ENCODE measurements around the gene M1AP.

Gene M1AP

GRCh38 chr2:74673826-74674528 is 25.8 kb upstream of the M1AP start:
- DNase-seq = no peak
- TF ChIP-seq GATA1 (IDR thresholded peaks at IDR 0.05; ENCODE audit: low read depth, low read length) = no peak
- no peak for TF ChIP-seq POLR2A (IDR thresholded peaks at IDR 0.05; ENCODE audit: low read length)

- TF ChIP-seq POLR2A (IDR thresholded peaks at IDR 0.05; ENCODE audit: low read length) (no peak), GATA1 (IDR thresholded peaks at IDR 0.05; ENCODE audit: low read depth, low read length) (no peak)
- DNase-seq = no peak
These were observed 23.3 kb upstream of the M1AP start for GRCh38 chr2:74671479-74671878.

- TF ChIP-seq GATA1 (IDR thresholded peaks at IDR 0.05; ENCODE audit: low read depth, low read length) (no peak), POLR2A (IDR thresholded peaks at IDR 0.05; ENCODE audit: low read length) (no peak)
- DNase-seq = no peak
These were observed 22.1 kb upstream of the M1AP start for GRCh38 chr2:74670263-74670662.

- no peak for DNase-seq
- no peak for TF ChIP-seq POLR2A (IDR thresholded peaks at IDR 0.05; ENCODE audit: low read length)
- TF ChIP-seq GATA1 (IDR thresholded peaks at IDR 0.05; ENCODE audit: low read depth, low read length) = no peak
These were observed 20.0 kb upstream of the M1AP start for GRCh38 chr2:74668087-74668486.

DNA sequence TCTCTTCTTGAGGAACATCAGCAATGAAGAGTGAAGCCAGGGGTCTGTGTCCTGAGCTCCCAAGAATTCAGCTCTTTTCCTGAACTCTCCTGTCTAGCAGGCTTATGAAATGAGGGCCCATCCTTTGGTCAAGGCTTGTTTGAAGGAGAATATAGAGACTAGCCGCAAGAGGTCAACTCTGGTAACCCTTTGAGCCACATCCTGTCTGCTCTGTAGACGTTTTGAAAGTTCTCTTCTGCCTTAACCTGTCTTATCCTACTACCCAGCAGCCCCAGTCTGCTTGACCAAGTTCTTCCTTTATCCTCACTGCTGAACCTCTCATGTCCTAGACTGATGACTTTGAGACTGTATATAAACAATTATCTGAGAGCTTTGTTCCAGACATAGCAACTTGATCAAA is 11.3 kb upstream of the M1AP start:
- TF ChIP-seq POLR2A (IDR thresholded peaks at IDR 0.05; ENCODE audit: low read length) = no peak
- TF ChIP-seq GATA1 (IDR thresholded peaks at IDR 0.05; ENCODE audit: low read depth, low read length) = no peak
- no peak for DNase-seq

- no peak for DNase-seq
- no peak for TF ChIP-seq GATA1 (IDR thresholded peaks at IDR 0.05; ENCODE audit: low read depth, low read length)
- no peak for TF ChIP-seq POLR2A (IDR thresholded peaks at IDR 0.05; ENCODE audit: low read length)
These were observed 10.4 kb upstream of the M1AP start for GRCh38 chr2:74658516-74658915.

- TF ChIP-seq GATA1 (IDR thresholded peaks at IDR 0.05; ENCODE audit: low read depth, low read length) = no peak
- TF ChIP-seq POLR2A (IDR thresholded peaks at IDR 0.05; ENCODE audit: low read length) = no peak
- DNase-seq = no peak
These were observed 7.4 kb upstream of the M1AP start for GRCh38 chr2:74655579-74655978.

DNA sequence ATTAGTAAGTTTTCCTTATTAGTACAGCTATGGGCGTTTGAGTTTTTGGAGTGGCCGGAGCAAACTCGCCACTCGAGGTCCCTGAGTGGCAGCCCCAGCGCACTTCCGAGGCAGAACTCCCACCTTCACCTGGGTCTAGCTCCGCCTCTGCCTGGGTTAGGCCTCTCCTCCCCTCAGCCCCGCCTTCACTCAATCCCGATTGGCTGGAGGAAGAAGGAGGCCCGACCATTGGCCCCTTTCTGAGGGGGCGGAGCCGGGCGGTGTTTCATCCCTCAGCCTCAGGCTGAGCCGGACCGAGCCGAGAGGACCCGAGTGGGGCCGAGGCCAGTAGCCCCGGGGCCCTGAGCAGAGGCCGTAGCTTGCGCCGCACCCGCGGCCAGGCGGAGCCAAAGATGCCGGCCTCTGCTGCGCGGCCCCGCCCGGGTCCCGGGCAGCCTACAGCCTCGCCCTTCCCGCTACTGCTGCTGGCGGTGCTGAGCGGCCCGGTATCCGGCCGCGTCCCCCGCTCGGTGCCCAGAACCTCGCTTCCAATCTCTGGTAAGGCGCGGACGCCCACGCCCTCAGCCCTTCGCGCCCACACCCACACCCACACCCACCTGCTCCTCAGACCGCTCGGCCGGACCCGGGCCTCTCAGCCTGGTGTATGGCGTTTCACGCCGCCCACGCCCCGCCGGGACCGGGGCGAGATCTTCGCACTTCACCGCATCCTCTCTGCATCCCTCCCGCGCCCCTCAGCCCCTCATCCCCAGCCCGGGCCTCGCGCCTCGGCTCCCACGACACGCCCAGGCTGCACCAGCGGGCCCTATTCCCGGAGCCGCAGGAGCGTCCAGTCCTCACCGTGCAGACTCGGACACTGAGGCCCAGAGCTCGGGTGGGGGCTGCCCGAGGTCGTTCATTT is 6.1 kb upstream of the M1AP start, which contains the start of gene SEMA4F:
Gene SEMA4F (plus strand): TSS at position 263 of the 898 bp plus-strand sequence. CDS start 130 bp downstream, at position 393.
- DNase-seq = peak; percentile 83 to 85
- TF ChIP-seq POLR2A (IDR thresholded peaks at IDR 0.05; ENCODE audit: low read length) = no peak
- no peak for TF ChIP-seq GATA1 (IDR thresholded peaks at IDR 0.05; ENCODE audit: low read depth, low read length)

- DNase-seq = no peak
- no peak for TF ChIP-seq GATA1 (IDR thresholded peaks at IDR 0.05; ENCODE audit: low read depth, low read length)
- no peak for TF ChIP-seq POLR2A (IDR thresholded peaks at IDR 0.05; ENCODE audit: low read length)
These were observed 5.5 kb upstream of the M1AP start for GRCh38 chr2:74653589-74653984.

DNA sequence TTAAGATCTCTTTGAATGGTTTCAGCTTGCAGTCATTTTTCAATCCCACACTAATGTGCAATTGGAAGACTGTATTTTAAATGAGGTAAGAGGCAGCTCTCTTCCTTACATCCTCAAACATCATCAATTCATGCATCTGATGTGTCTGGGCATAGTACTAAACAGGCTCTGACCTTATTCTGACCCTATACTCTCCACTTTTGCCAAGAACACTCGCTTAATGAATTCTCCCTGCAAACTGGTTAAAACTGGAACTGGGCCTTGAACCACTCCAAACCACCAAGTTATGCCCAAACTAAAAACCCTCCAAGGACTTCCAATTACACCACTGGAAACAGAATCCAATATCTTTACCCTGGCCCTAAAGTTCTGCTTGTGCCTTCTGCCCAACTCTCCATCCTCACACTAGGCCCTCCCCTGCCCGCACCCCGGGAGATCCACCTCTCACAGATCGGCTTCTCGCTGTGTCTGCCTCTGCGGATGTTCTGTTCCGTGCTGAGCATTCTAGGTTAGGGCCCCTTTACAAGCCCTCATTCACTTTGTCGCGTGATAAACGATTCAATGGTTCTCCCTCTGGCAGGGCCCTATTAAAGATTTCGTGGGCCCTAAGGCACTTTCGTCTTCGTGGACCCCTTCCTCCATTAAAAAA is 1.2 kb downstream of the M1AP start:
- TF ChIP-seq POLR2A (IDR thresholded peaks at IDR 0.05; ENCODE audit: low read length) (no peak), GATA1 (IDR thresholded peaks at IDR 0.05; ENCODE audit: low read depth, low read length) (no peak)
- DNase-seq = no peak

DNA sequence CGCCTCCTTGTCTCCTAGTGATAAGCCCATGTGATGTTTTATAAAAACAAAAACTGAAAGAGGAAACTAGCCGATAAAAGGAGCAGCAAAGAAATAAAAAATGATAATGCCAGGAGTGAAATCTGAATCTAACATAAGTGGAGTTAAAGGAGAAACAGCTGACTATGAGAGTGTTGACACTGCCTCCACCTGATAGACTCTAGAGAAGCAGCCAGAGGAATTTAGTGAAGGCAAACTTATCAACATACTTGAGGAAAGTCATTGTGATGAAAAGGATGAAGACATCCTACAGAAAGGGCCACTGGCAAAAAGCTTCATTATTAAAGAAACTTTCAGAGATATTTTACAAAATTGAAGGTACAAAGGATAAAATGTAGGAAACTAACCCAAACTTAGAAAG is 1.9 kb downstream of the M1AP start:
- no peak for DNase-seq
- TF ChIP-seq GATA1 (IDR thresholded peaks at IDR 0.05; ENCODE audit: low read depth, low read length) = no peak
- no peak for TF ChIP-seq POLR2A (IDR thresholded peaks at IDR 0.05; ENCODE audit: low read length)

DNA sequence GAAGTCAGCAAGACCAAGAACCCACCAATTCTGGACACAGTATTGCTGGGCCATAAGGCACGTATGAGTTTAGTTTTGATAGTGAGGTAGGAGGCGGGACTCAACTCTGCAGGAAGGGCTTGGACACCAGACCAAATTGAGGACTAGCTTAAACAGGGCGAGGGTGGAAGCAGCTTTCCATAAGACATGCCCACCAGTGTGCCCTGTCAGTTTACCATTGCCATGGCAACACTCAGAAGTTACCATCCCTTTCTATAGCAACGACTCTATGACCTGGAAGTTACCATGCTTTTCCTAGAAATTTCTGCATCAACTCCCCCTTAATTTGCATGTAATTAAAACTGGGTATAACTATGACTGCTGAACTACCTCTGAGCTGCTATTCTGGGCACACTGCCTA is 2.8 kb downstream of the M1AP start:
- DNase-seq = no peak
- TF ChIP-seq GATA1 (IDR thresholded peaks at IDR 0.05; ENCODE audit: low read depth, low read length) (no peak), POLR2A (IDR thresholded peaks at IDR 0.05; ENCODE audit: low read length) (no peak)

DNA sequence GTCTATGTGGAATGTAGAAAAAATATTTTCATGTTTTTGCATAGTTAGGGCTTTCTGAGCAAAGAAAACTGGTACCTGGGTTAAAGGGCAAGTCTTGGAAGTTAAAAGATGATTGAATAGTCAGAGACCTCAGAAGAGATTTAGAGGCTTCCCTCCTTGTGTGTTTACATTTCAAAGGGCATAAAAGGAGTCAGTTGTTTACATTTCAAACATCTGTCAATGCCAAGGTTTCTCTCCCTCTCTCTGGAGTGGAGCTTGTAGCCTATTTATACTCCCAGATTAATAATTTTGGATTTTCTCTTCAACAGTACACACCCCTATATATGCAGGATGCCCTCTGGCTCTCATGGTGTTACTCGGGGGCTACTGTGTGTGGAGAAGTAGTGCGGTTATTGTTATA is 8.6 kb downstream of the M1AP start:
- no peak for TF ChIP-seq POLR2A (IDR thresholded peaks at IDR 0.05; ENCODE audit: low read length)
- no peak for TF ChIP-seq GATA1 (IDR thresholded peaks at IDR 0.05; ENCODE audit: low read depth, low read length)
- no peak for DNase-seq

DNA sequence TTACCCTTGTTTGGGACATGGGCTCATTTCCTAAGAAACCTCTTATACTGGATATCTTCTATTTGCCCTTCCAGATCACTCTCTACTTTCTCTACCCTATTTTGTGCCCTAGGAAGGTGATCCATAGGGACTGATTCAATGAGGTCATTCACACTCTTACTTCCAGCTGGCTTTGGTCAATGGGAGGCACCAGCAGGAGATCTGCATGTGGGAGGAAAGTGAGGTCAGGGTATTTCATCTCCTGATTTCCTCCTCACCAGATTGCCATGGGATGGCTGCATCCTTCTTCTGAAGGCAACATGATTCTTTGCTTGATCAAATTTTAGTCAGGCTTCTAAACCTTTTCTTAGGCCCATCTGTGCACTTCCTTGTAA is 15.2 kb downstream of the M1AP start:
- no peak for DNase-seq

More for the DNA sequence above, 15.2 kb downstream of the M1AP start:
- no peak for TF ChIP-seq GATA1 (IDR thresholded peaks at IDR 0.05; ENCODE audit: low read depth, low read length)
